PFSK-1 (cell line): ENCODE data around the gene VAT1L.

Experiments
- POLR2AphosphoS5 ChIP-seq: IDR thresholded peaks from 2 replicates; pipeline ENCODE4 v1.6.1; 2012; ENCODE audit warnings: low read depth, mild to moderate bottlenecking, control low read depth, low read length, moderate library complexity
- REST ChIP-seq, 2 experiments: IDR thresholded peaks; 2 replicates each; pipeline versions ENCODE4 v1.6.1 to v1.8.0; 2011 to 2012; ENCODE audit warnings: low read depth in 2 of 2, low read length in 2 of 2, control low read depth in 1 of 2, inconsistent platforms in 1 of 2, mild to moderate bottlenecking in 1 of 2, moderate library complexity in 1 of 2; ENCODE audit not compliant: insufficient read depth in 1 of 2
- SIN3A ChIP-seq: IDR thresholded peaks from 2 replicates; pipeline ENCODE4 v1.6.1; 2012; ENCODE audit warnings: mild to moderate bottlenecking, low read length, moderate library complexity, borderline replicate concordance; ENCODE audit not compliant: insufficient read depth
- TAF1 ChIP-seq: IDR thresholded peaks from 2 replicates; pipeline ENCODE4 v1.6.1; 2012; ENCODE audit warnings: low read length, control low read depth, borderline replicate concordance; ENCODE audit not compliant: insufficient read depth

GRCh38 chr16:77897831-77898605 lies 109.7 kb downstream of the VAT1L start:
- TF ChIP-seq POLR2AphosphoS5 (no peak), TAF1 (no peak), REST (IDR thresholded peaks at IDR 0.05; ENCODE audit: insufficient read depth in 1 of 2, low read depth in 2 of 2, low read length in 2 of 2) (no peak), SIN3A (no peak)
